HL-60 (cell line): Measurements from ENCODE around the gene ZNF511.
A peak's percentile ranks its signal among the peaks of the same experiment; 100 is the strongest.

Experiments used
- DNase-seq, 2 experiments: peaks; one replicate each; pipeline ENCODE4 v3.0.0-alpha.2; 2010 to 2020; ENCODE audit warnings: low read depth in 1 of 2, low spot score in 1 of 2
- H3K27ac ChIP-seq: fragments of 250-450 bp; sonication (Bioruptor Pico); replicated peaks from 2 replicates; pipeline ENCODE4 v1.5.1; 2020; ENCODE audit warnings: mild to moderate bottlenecking, moderate library complexity
- H3K27me3 ChIP-seq: fragments of 250-450 bp; sonication (Bioruptor Pico); 2 replicates; pipeline ENCODE4 v1.5.1; 2021; ENCODE audit warnings: mild to moderate bottlenecking, moderate library complexity; ENCODE audit not compliant: insufficient read depth, poor library complexity, severe bottlenecking
- H3K4me3 ChIP-seq: replicated peaks from 2 replicates; pipeline ENCODE4 v1.5.1; 2011; ENCODE audit warnings: mild to moderate bottlenecking, control low read depth, low read length; ENCODE audit not compliant: insufficient read depth
- CTCF ChIP-seq: IDR thresholded peaks from one replicate; pipeline ENCODE4 v1.5.1; 2011; ENCODE audit warnings: low read length, control low read depth, inconsistent platforms; ENCODE audit not compliant: insufficient read depth
- GABPA ChIP-seq: IDR thresholded peaks from 2 replicates; pipeline ENCODE4 v1.6.1; 2012; ENCODE audit warnings: low read depth
- POLR2AphosphoS5 ChIP-seq: IDR thresholded peaks from 2 replicates; pipeline ENCODE4 v1.6.1; 2012; ENCODE audit warnings: low read depth
- REST ChIP-seq: IDR thresholded peaks from 2 replicates; pipeline ENCODE4 v1.6.1; 2012; ENCODE audit warnings: low read depth; ENCODE audit not compliant: insufficient replicate concordance
- SPI1 ChIP-seq: IDR thresholded peaks from 2 replicates; pipeline ENCODE4 v1.6.1; 2012; ENCODE audit warnings: low read depth, mild to moderate bottlenecking, borderline replicate concordance

Gene ZNF511

GRCh38 chr10:133306097-133306476 is 2.6 kb upstream of the ZNF511 start:
- Histone ChIP-seq H3K27ac (peak overlapping the region; percentile 78), H3K27me3 (no peaks in the 10 kb centered on the region), H3K4me3 (no peak overlapping the region)
- TF ChIP-seq POLR2AphosphoS5 (no peak), REST (no peak), GABPA (no peak), SPI1 (no peak), CTCF (no peak)
- DNase-seq: no peak

DNA sequence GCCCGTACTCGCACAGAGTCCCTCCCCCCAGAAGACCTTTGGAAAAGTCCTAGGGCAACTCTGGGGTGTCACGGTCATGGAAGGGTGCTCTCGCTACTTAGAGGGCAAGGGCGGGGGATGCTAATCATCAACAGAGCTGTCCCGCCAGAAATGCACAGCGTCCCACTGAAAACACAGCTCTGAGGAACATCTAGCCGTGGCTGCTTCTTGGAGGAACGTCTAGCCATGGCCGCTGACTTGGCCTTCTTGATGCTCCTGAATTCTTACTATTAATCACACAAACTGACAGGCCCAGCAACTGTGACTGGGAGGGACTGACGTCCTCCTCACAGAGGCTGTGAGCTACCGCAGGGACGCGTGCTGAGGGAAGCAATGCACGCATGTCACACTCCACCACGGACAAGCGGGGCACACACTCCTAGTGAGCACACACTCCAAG is 1.8 kb upstream of the ZNF511 start:
- H3K4me3 ChIP-seq: no peak overlapping the region

DNA sequence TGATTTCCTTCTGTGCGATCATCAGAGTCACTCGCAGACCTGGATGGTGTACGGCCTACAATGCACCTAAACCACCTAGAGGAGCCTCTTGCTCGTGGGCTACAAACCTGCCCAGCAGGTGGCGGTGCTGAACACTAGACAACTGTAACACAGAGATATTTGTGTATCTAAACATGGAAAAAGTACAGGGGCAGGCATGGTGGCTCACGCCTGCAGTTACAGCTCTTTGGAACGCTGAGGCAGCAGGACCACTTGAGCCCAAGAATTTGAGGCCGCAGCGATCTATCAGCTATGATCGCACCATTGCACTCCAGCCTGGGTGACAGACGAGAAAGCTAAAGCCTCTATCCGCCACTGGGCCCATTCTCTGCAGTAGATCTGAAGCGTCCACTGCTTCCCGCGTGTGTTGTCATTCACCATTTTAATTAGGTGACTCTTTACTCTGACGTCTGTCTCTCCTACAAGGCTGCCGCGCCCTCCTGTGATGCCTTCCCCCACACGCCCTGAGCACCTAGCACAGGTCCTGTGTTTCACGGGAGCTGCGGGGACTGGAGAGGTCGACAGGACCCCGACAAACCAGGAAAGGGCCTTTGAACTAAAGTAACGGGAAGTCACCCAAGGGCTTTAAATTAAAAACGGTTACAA is 816 bp upstream of the ZNF511 start:
- H3K27ac ChIP-seq: peak overlapping the region; percentile 93
- DNase-seq: peak; percentile 73 to 84
- peak overlapping the region; percentile 82 for H3K4me3 ChIP-seq
- TF ChIP-seq POLR2AphosphoS5: no peak
- peak; percentile 69 for TF ChIP-seq CTCF
- no peaks in the 10 kb centered on the region for H3K27me3 ChIP-seq

More for the DNA sequence above, 1.8 kb upstream of the ZNF511 start:
- H3K27ac ChIP-seq: peak overlapping the region; percentile 93
- DNase-seq: no peak
- no peak for TF ChIP-seq POLR2AphosphoS5
- no peak for TF ChIP-seq CTCF
- TF ChIP-seq SPI1: no peak
- H3K27me3 ChIP-seq: no peaks in the 10 kb centered on the region

- no peaks in the 10 kb centered on the region for H3K27me3 ChIP-seq
- H3K27ac ChIP-seq: peak overlapping the region; percentile 93
- peak; percentile 84 to 93 for DNase-seq
- TF ChIP-seq GABPA (no peak), REST (no peak), POLR2AphosphoS5 (no peak), CTCF (no peak), SPI1 (no peak)
- peak overlapping the region; percentile 82 for H3K4me3 ChIP-seq
Measured at GRCh38 chr10:133309100-133309719, 496 bp downstream of the ZNF511 start.
